Measurements from ENCODE around the gene SAMD4A.

DNA sequence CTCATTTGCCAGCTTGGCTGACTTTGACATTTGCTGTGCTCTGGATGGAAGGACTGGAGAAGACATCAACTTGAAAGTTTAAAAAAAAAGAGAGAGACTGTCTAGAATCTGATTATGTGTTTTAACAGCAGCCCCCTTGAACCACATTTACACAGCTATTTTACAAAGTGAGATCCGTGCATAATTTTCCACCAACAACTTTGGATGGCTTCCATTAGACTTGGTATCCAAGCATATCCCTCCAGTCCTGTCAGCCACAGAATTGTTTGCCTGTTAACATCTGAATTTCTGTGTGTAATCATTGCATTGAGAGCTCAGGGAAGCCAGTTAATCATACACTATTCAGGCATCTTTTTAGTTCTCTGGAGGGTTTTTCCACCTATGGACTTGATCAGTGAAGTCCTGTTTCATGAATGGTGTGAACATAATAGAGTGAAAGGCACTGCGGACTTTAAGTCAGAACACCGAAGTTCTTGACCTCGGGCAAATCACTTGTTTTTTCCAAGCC is 93.7 kb downstream of the SAMD4A start:
- no peak for TF ChIP-seq TEAD4 (IDR thresholded peaks at IDR 0.05)
- no peak for TF ChIP-seq EP300 (IDR thresholded peaks at IDR 0.05; ENCODE audit: borderline replicate concordance)
- no peak for TF ChIP-seq YY1 (IDR thresholded peaks at IDR 0.05; ENCODE audit: low read depth)
- TF ChIP-seq, protein P1, sequence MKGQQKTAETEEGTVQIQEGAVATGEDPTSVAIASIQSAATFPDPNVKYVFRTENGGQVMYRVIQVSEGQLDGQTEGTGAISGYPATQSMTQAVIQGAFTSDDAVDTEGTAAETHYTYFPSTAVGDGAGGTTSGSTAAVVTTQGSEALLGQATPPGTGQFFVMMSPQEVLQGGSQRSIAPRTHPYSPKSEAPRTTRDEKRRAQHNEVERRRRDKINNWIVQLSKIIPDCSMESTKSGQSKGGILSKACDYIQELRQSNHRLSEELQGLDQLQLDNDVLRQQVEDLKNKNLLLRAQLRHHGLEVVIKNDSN (IDR thresholded peaks at IDR 0.05) = no peak
- TF ChIP-seq, protein P2, sequence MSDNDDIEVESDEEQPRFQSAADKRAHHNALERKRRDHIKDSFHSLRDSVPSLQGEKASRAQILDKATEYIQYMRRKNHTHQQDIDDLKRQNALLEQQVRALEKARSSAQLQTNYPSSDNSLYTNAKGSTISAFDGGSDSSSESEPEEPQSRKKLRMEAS (IDR thresholded peaks at IDR 0.05) = no peak
- no peak for TF ChIP-seq TAF1 (IDR thresholded peaks at IDR 0.05; ENCODE audit: low read depth)
- TF ChIP-seq NFIC (IDR thresholded peaks at IDR 0.05) = no peak

All from Ishikawa (cell line).